ENCODE measurements around the gene RTKN.

The RTKN gene

GRCh38 chr2:74391580-74392448 lies 49.9 kb downstream of the RTKN start:
- Histone ChIP-seq H3K4me1 (ENCODE audit: control insufficient read depth in 1 of 2, insufficient read depth in 1 of 2, low read depth in 1 of 2, low read length in 1 of 2) (peaks cover 13 to 19% of the 10 kb centered on the region in 2 experiments), H3K4me3 (ENCODE audit: low read depth in 1 of 2, low read length in 1 of 2) (peak overlapping the region; percentile 82 to 93), H3K27ac (peak overlapping the region; percentile 84), H3K36me3 (no peaks in the 10 kb centered on the region), H3K27me3 (peaks cover 6% of the 10 kb centered on the region), H3K9me3 (no peaks in the 10 kb centered on the region)
- TF ChIP-seq, protein P1, sequence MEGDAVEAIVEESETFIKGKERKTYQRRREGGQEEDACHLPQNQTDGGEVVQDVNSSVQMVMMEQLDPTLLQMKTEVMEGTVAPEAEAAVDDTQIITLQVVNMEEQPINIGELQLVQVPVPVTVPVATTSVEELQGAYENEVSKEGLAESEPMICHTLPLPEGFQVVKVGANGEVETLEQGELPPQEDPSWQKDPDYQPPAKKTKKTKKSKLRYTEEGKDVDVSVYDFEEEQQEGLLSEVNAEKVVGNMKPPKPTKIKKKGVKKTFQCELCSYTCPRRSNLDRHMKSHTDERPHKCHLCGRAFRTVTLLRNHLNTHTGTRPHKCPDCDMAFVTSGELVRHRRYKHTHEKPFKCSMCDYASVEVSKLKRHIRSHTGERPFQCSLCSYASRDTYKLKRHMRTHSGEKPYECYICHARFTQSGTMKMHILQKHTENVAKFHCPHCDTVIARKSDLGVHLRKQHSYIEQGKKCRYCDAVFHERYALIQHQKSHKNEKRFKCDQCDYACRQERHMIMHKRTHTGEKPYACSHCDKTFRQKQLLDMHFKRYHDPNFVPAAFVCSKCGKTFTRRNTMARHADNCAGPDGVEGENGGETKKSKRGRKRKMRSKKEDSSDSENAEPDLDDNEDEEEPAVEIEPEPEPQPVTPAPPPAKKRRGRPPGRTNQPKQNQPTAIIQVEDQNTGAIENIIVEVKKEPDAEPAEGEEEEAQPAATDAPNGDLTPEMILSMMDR (IDR thresholded peaks at IDR 0.05), result peak; percentile 97

- TF ChIP-seq, protein P1 (IDR thresholded peaks at IDR 0.05), result no peak
- Histone ChIP-seq H3K4me3 (ENCODE audit: low read depth in 1 of 2, low read length in 1 of 2) (peak overlapping the region; percentile 82 to 93), H3K36me3 (no peaks in the 10 kb centered on the region), H3K27me3 (peaks cover 6% of the 10 kb centered on the region), H3K9me3 (no peaks in the 10 kb centered on the region), H3K4me1 (ENCODE audit: control insufficient read depth in 1 of 2, insufficient read depth in 1 of 2, low read depth in 1 of 2, low read length in 1 of 2) (peaks cover 13 to 19% of the 10 kb centered on the region in 2 experiments), H3K27ac (peak overlapping the region; percentile 84)
These were observed 50.5 kb downstream of the RTKN start for GRCh38 chr2:74391209-74391579.

DNA sequence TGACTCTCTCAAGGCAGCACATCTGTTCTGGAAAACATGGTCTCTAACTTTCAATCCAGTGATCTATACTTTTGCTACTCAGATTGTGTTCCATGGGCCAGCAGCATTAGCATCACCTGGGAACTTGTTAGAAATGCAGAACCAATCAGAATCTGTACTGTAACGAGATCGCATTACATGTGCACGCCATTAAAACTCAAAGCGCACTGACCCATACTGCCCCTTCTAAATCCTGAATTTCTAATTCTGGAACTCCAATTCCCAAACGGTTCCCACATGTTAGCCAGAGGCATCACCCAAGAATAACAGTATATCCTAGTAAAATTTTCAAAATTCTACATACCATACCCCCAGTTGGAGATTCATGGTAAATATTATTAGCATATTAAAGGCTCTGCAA lies 51.1 kb downstream of the RTKN start:
- peaks cover 6% of the 10 kb centered on the region for H3K27me3 ChIP-seq
- TF ChIP-seq, protein P1 (IDR thresholded peaks at IDR 0.05), result no peak

DNA sequence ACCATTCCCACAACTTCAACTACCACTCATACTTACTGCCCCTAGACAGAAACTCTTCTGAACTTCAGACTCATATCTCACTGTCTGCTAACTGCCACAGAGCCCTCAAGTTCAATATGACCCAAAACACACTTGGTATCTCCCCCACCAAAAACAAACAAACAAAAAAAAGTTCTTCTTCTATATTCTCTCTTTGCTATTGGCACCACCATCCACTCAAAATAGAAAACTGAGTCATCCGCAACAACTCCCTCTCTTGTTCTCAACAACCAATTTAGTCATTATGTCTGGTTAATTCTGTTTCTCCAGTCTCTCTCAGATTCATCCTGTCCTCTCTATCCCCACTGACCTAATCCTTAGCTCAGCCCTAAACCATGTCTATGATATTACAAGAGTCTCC lies 54.4 kb downstream of the RTKN start:
- H3K4me1 ChIP-seq (ENCODE audit: control insufficient read depth in 1 of 2, insufficient read depth in 1 of 2, low read depth in 1 of 2, low read length in 1 of 2), result peaks cover 19 to 21% of the 10 kb centered on the region in 2 experiments
- no peaks in the 10 kb centered on the region for H3K27me3 ChIP-seq
- H3K27ac ChIP-seq, result no peak overlapping the region
- no peak overlapping the region for H3K4me3 ChIP-seq (ENCODE audit: low read depth in 1 of 2, low read length in 1 of 2)
- TF ChIP-seq, protein P1 (IDR thresholded peaks at IDR 0.05), result no peak
- H3K36me3 ChIP-seq, result peaks cover 10% of the 10 kb centered on the region
- H3K9me3 ChIP-seq, result no peaks in the 10 kb centered on the region

More for the DNA sequence above, 51.1 kb downstream of the RTKN start:
- H3K4me1 ChIP-seq (ENCODE audit: control insufficient read depth in 1 of 2, insufficient read depth in 1 of 2, low read depth in 1 of 2, low read length in 1 of 2), result peaks cover 13 to 19% of the 10 kb centered on the region in 2 experiments
- H3K27ac ChIP-seq, result no peak overlapping the region
- H3K36me3 ChIP-seq, result peaks cover under 1% of the 10 kb centered on the region
- peak overlapping the region; percentile 82 to 93 for H3K4me3 ChIP-seq (ENCODE audit: low read depth in 1 of 2, low read length in 1 of 2)
- H3K9me3 ChIP-seq, result no peaks in the 10 kb centered on the region

- TF ChIP-seq, protein P1 (IDR thresholded peaks at IDR 0.05), result no peak
- Histone ChIP-seq H3K27me3 (no peaks in the 10 kb centered on the region), H3K9me3 (no peaks in the 10 kb centered on the region), H3K4me1 (ENCODE audit: control insufficient read depth in 1 of 2, insufficient read depth in 1 of 2, low read depth in 1 of 2, low read length in 1 of 2) (peaks cover 10 to 18% of the 10 kb centered on the region in 2 experiments), H3K27ac (no peak overlapping the region), H3K4me3 (ENCODE audit: low read depth in 1 of 2, low read length in 1 of 2) (no peak overlapping the region), H3K36me3 (peaks cover 10% of the 10 kb centered on the region)
These were observed 56.3 kb downstream of the RTKN start for GRCh38 chr2:74385396-74385795.

Data from neutrophil (primary cell).